ENCODE data around the gene TSPAN9. TPM values are rescaled to one million over a fixed set of nuclear protein-coding genes. Genes with fewer than 3 reads are reported as not detected.

TSPAN9 gene
- total RNA-seq, 1 donor from 2014 or later, result 81.2 TPM

DNA sequence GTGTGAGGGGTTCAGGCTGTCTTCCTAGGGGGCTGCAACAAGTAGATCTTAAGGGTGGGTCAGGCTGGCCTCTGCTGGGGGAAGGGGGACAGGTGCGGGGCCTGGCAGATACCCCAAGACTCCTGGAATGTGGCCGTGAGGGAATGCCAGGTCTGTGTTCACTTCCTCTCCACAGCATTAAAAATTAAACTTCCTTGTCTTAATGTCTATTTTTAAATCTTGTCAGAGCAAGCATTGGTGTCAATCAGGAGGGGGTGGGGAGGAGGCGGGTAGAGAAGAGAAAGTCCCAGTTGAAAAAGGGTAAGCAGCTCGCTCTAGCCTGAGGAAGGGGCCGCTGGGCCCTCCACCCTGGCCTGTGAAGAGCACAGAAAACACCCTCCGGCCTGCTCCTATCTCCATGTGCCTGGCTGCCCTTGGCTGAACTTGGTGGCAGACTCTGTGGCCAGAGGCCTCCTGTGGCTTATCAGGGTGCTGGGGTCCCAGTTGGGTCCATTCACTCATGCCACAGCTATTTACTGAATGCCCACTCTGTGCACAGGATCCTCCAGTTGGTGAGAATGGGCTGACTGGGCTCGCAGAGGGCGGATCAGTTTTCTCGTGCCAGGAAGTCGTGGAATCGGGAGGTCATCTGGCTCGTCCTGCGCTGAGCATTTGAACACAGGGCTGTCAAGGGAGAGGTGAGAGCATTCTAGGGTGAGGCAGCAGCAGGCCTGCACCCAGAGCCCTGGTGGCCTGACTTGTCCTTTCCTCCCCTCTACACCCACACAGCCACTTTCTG lies 128.8 kb downstream of the TSPAN9 start:
- Histone ChIP-seq H3K4me1 (peaks cover 23% of the 10 kb centered on the region), H3K27ac (no peak overlapping the region), H3K4me3 (no peak overlapping the region), H3K36me3 (no peaks in the 10 kb centered on the region), H3K27me3 (peaks cover 6% of the 10 kb centered on the region), H3K9me3 (no peaks in the 10 kb centered on the region)
- ATAC-seq (peak; percentile 3), DNase-seq (no peak)
- no peak for TF ChIP-seq CTCF (IDR thresholded peaks at IDR 0.05)
- intact Hi-C loops (cut with DNase I), result no loop called here

DNA sequence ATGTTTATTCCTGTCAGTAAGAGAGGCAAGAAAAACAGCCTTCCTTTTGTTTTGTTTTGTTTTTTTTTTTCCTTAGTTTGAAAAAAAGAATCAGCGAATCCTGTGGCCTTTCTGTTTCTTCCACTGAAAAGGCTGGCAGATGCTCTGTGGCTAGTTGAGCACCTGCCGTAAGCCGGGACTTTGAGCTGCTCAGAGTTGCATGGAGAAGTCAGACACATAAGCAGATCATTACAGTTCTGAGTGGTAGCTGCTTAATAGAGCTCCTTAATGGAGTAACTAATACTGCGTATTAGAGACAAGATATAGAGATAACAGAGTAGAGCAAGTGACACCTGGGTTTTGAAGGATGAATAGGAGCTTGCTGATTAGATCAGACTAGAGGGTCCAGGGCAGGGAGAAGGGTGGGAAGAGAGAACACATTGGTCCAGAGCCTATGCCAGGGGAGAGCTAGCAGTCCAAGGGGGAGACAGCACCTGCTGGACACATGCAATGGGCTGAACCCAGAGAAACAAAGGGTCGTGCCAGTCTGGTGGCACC lies 129.4 kb downstream of the TSPAN9 start:
- H3K9me3 ChIP-seq, result no peaks in the 10 kb centered on the region
- H3K36me3 ChIP-seq, result no peaks in the 10 kb centered on the region
- ATAC-seq (no peak), DNase-seq (no peak)
- H3K27me3 ChIP-seq, result peaks cover 6% of the 10 kb centered on the region
- peaks cover 22% of the 10 kb centered on the region for H3K4me1 ChIP-seq
- intact Hi-C loops (cut with DNase I), result no loop called here
- no peak for TF ChIP-seq CTCF (IDR thresholded peaks at IDR 0.05)
- no peak overlapping the region for H3K4me3 ChIP-seq
- no peak overlapping the region for H3K27ac ChIP-seq

- H3K36me3 ChIP-seq, result no peaks in the 10 kb centered on the region
- peaks cover 1% of the 10 kb centered on the region for H3K27me3 ChIP-seq
- DNase-seq, result no peak
- H3K9me3 ChIP-seq, result no peaks in the 10 kb centered on the region
- TF ChIP-seq CTCF (IDR thresholded peaks at IDR 0.05), result no peak
- no peak overlapping the region for H3K27ac ChIP-seq
- no peak for ATAC-seq
- H3K4me1 ChIP-seq, result peaks cover 20% of the 10 kb centered on the region
- no peak overlapping the region for H3K4me3 ChIP-seq
- intact Hi-C loops (cut with DNase I), result no loop called here
These were observed 130.0 kb downstream of the TSPAN9 start for GRCh38 chr12:3207175-3207574.

DNA sequence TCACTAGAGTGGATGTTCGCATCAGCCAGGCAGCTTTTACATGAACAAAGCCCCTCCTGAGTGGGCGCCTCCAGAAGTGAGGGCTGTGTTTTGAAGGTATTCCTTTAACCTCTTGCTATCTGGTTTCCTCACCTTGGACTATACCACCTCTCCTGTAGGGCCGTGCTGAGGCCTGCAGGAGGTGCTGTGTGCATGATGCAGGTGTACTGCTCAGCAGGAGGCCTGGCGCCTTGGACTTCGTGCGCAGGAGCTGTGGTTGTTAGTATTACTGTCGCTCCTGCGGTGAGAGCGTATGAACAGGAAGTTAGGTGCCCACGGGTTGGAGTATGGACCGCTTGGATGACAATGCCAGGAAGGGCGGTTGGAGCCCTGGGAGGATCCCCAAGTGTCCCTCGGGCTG lies 130.7 kb downstream of the TSPAN9 start:
- peaks cover 20% of the 10 kb centered on the region for H3K4me1 ChIP-seq
- no peaks in the 10 kb centered on the region for H3K9me3 ChIP-seq
- DNase-seq, result no peak
- intact Hi-C loops (cut with DNase I), result no loop called here
- H3K27me3 ChIP-seq, result no peaks in the 10 kb centered on the region
- no peak for ATAC-seq
- H3K4me3 ChIP-seq, result no peak overlapping the region
- no peak overlapping the region for H3K27ac ChIP-seq
- no peak for TF ChIP-seq CTCF (IDR thresholded peaks at IDR 0.05)
- no peaks in the 10 kb centered on the region for H3K36me3 ChIP-seq

- H3K27ac ChIP-seq, result no peak overlapping the region
- intact Hi-C loops (cut with DNase I), result no loop called here
These were observed 136.0 kb downstream of the TSPAN9 start for GRCh38 chr12:3213188-3213587.

More at GRCh38 chr12:3213188-3213587, 136.0 kb downstream of the TSPAN9 start:
- Histone ChIP-seq H3K4me1 (peaks cover 8% of the 10 kb centered on the region), H3K4me3 (no peak overlapping the region), H3K36me3 (no peaks in the 10 kb centered on the region), H3K9me3 (no peaks in the 10 kb centered on the region), H3K27me3 (no peaks in the 10 kb centered on the region)
- TF ChIP-seq CTCF (IDR thresholded peaks at IDR 0.05), result no peak
- ATAC-seq (no peak), DNase-seq (no peak)

Data from upper lobe of right lung (tissue), 1 donor.